Neural cell (in vitro differentiated cells): ENCODE results near the gene DAP.

Experiments
- EP300 ChIP-seq: fragments of 450-650 bp; conservative IDR thresholded peaks from 2 replicates; pipeline ENCODE4 v1.6.1; 2014; ENCODE audit warnings: antibody characterized with exemption, mild to moderate bottlenecking, moderate library complexity; ENCODE audit not compliant: poor library complexity, severe bottlenecking
- EZH2 ChIP-seq: fragments of 200-600, 300-800 bp; shearing (Covaris generic), sonication (generic); IDR thresholded peaks from 2 replicates; pipeline ENCODE4 v1.6.1; 2014; ENCODE audit warnings: antibody characterized with exemption, low read length, borderline replicate concordance, mild to moderate bottlenecking; ENCODE audit not compliant: insufficient read depth, poor library complexity, severe bottlenecking
- RAD21 ChIP-seq: fragments of 450-650 bp; conservative IDR thresholded peaks from 2 replicates; pipeline ENCODE4 v1.6.1; 2014; ENCODE audit warnings: antibody characterized with exemption, mild to moderate bottlenecking, moderate library complexity
- TAF1 ChIP-seq: IDR thresholded peaks from 2 replicates; pipeline ENCODE4 v1.6.1; 2012; ENCODE audit warnings: low read depth
- TF ChIP-seq, protein P1 (sequence below): fragments of 450-650 bp; IDR thresholded peaks from 2 replicates; pipeline ENCODE4 v1.5.1; 2014; ENCODE audit warnings: antibody characterized with exemption, mild to moderate bottlenecking, moderate library complexity; ENCODE audit not compliant: poor library complexity, severe bottlenecking

DNA sequence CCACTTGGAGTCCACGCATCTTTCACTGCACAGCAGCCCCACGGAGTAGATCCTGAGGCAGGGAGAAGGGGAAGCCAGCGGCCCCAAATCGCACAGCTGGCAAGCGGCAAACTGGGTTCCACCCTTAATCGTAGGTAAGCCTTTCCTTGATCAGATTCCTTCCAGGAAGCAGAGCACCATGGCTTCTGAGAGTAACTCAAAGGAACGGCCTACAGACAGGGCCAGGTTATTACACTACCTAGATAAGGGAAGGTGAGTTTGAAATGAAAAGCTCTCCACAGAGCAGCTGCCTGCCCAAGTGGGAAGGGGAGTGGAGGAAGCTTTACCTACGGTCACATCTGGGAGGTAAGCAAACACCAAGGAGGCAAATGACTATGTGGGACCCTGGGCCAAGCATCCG, 7.9 kb downstream of the DAP start:
- TF ChIP-seq, protein P1, sequence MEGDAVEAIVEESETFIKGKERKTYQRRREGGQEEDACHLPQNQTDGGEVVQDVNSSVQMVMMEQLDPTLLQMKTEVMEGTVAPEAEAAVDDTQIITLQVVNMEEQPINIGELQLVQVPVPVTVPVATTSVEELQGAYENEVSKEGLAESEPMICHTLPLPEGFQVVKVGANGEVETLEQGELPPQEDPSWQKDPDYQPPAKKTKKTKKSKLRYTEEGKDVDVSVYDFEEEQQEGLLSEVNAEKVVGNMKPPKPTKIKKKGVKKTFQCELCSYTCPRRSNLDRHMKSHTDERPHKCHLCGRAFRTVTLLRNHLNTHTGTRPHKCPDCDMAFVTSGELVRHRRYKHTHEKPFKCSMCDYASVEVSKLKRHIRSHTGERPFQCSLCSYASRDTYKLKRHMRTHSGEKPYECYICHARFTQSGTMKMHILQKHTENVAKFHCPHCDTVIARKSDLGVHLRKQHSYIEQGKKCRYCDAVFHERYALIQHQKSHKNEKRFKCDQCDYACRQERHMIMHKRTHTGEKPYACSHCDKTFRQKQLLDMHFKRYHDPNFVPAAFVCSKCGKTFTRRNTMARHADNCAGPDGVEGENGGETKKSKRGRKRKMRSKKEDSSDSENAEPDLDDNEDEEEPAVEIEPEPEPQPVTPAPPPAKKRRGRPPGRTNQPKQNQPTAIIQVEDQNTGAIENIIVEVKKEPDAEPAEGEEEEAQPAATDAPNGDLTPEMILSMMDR = no peak
- TF ChIP-seq RAD21 (no peak), EZH2 (no peak), EP300 (no peak), TAF1 (no peak)
